ENCODE data around the gene HTR1E. TPM values are rescaled to one million over a fixed set of nuclear protein-coding genes. Genes with fewer than 3 reads are reported as not detected.

HTR1E gene
- total RNA-seq, 1 experiment from 2014 or later, result not detected

DNA sequence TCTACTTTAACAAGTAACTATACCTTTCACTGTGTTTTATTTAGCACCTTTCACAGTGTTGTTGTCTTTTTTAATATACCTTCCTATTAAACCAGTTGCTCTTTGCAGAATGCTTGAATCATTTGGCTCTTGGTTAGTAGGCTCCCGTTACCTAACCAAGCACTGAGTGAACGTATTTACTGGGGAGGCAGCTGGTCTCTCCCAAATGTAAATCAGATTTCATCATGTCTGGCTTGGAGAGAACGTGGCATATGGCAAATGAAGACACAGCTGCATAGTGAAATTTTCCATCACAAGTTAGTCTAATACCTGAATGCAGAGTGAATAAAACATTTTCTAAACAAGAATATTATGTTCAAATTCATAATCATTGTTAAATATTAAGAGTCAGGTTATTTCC is 12.4 kb downstream of the HTR1E start:
- H3K9me3 Mint-ChIP-seq (ENCODE audit: unreplicated experiment), result no peaks in the 10 kb centered on the region
- ChIA-PET CTCF (no interaction called here), POLR2A (no interaction called here)
- no peaks in the 10 kb centered on the region for H3K36me3 Mint-ChIP-seq (ENCODE audit: insufficient read depth, unreplicated experiment)
- BruUV-seq (replicated peaks), result no TSS peak
- no peaks in the 10 kb centered on the region for H3K4me1 Mint-ChIP-seq (ENCODE audit: low read depth, unreplicated experiment)
- H3K27ac Mint-ChIP-seq (ENCODE audit: unreplicated experiment), result no peak overlapping the region
- no peak for TF ChIP-seq CTCF (IDR thresholded peaks at IDR 0.05; ENCODE audit: insufficient read depth in 1 of 2, low read depth in 1 of 2, low read length in 1 of 2, severe bottlenecking in 1 of 2, unreplicated experiment in 1 of 2)
- no peaks in the 10 kb centered on the region for H3K36me3 ChIP-seq (ENCODE audit: control insufficient read depth, insufficient read depth, low read length)
- intact Hi-C loops (cut with micrococcal nuclease; ENCODE audit: unreplicated experiment), result no loop called here
- DNase-seq, result no peak
- no peaks in the 10 kb centered on the region for H3K27me3 Mint-ChIP-seq (ENCODE audit: insufficient read depth, unreplicated experiment)
- H3K4me1 ChIP-seq, result no peaks in the 10 kb centered on the region
- H3K4me3 Mint-ChIP-seq (ENCODE audit: unreplicated experiment), result no peak overlapping the region
- no peak overlapping the region for H3K4me3 ChIP-seq (ENCODE audit: low read depth, low read length)
- no peaks in the 10 kb centered on the region for H3K27me3 ChIP-seq (replicated peaks; ENCODE audit: control insufficient read depth, insufficient read depth, low read length)
- H3K9me3 ChIP-seq, result no peaks in the 10 kb centered on the region

GRCh38 chr6:86952991-86953390 is 15.7 kb downstream of the HTR1E start:
- no peaks in the 10 kb centered on the region for H3K4me1 ChIP-seq
- H3K4me3 ChIP-seq (ENCODE audit: low read depth, low read length), result no peak overlapping the region
- Mint-ChIP-seq H3K9me3 (ENCODE audit: unreplicated experiment) (no peaks in the 10 kb centered on the region), H3K4me3 (ENCODE audit: unreplicated experiment) (no peak overlapping the region), H3K36me3 (ENCODE audit: insufficient read depth, unreplicated experiment) (no peaks in the 10 kb centered on the region), H3K27ac (ENCODE audit: unreplicated experiment) (no peak overlapping the region), H3K4me1 (ENCODE audit: low read depth, unreplicated experiment) (no peaks in the 10 kb centered on the region), H3K27me3 (ENCODE audit: insufficient read depth, unreplicated experiment) (no peaks in the 10 kb centered on the region)
- no peaks in the 10 kb centered on the region for H3K27me3 ChIP-seq (replicated peaks; ENCODE audit: control insufficient read depth, insufficient read depth, low read length)
- intact Hi-C loops (cut with micrococcal nuclease; ENCODE audit: unreplicated experiment), result no loop called here
- ChIA-PET CTCF (no interaction called here), POLR2A (no interaction called here)
- TF ChIP-seq CTCF (IDR thresholded peaks at IDR 0.05; ENCODE audit: insufficient read depth in 1 of 2, low read depth in 1 of 2, low read length in 1 of 2, severe bottlenecking in 1 of 2, unreplicated experiment in 1 of 2), result no peak
- DNase-seq, result no peak
- no peaks in the 10 kb centered on the region for H3K9me3 ChIP-seq
- no peaks in the 10 kb centered on the region for H3K36me3 ChIP-seq (ENCODE audit: control insufficient read depth, insufficient read depth, low read length)
- BruUV-seq (replicated peaks), result no TSS peak

GRCh38 chr6:86959656-86960055 is 22.3 kb downstream of the HTR1E start:
- H3K4me1 Mint-ChIP-seq (ENCODE audit: low read depth, unreplicated experiment), result no peaks in the 10 kb centered on the region
- H3K9me3 Mint-ChIP-seq (ENCODE audit: unreplicated experiment), result no peaks in the 10 kb centered on the region
- no peak for DNase-seq
- H3K9me3 ChIP-seq, result no peaks in the 10 kb centered on the region
- no TSS peak for BruUV-seq (replicated peaks)
- CTCF ChIA-PET, result no interaction called here
- TF ChIP-seq CTCF (IDR thresholded peaks at IDR 0.05; ENCODE audit: insufficient read depth in 1 of 2, low read depth in 1 of 2, low read length in 1 of 2, severe bottlenecking in 1 of 2, unreplicated experiment in 1 of 2), result no peak
- no peak overlapping the region for H3K4me3 ChIP-seq (ENCODE audit: low read depth, low read length)
- no peaks in the 10 kb centered on the region for H3K36me3 ChIP-seq (ENCODE audit: control insufficient read depth, insufficient read depth, low read length)
- intact Hi-C loops (cut with micrococcal nuclease; ENCODE audit: unreplicated experiment), result no loop called here
- no peaks in the 10 kb centered on the region for H3K27me3 ChIP-seq (replicated peaks; ENCODE audit: control insufficient read depth, insufficient read depth, low read length)
- H3K4me3 Mint-ChIP-seq (ENCODE audit: unreplicated experiment), result no peak overlapping the region
- H3K27ac Mint-ChIP-seq (ENCODE audit: unreplicated experiment), result no peak overlapping the region
- POLR2A ChIA-PET, result no interaction called here
- no peaks in the 10 kb centered on the region for H3K36me3 Mint-ChIP-seq (ENCODE audit: insufficient read depth, unreplicated experiment)
- no peaks in the 10 kb centered on the region for H3K4me1 ChIP-seq
- H3K27me3 Mint-ChIP-seq (ENCODE audit: insufficient read depth, unreplicated experiment), result no peaks in the 10 kb centered on the region
